ENCODE data around the gene PSMD8.

GRCh38 chr19:38425222-38425809 is 50.9 kb downstream of the PSMD8 start:
- TF ChIP-seq CTCF (IDR thresholded peaks at IDR 0.05 in 2 of 3, conservative IDR thresholded peaks at IDR 0.05 in 1 of 3; ENCODE audit: borderline replicate concordance in 1 of 3, insufficient read depth in 1 of 3, low read depth in 2 of 3, low read length in 2 of 3): no peak
- no peak for TF ChIP-seq EZH2phosphoT487 (IDR thresholded peaks at IDR 0.05; ENCODE audit: borderline replicate concordance)
- TF ChIP-seq POLR2AphosphoS5 (IDR thresholded peaks at IDR 0.05; ENCODE audit: low read depth, low read length): no peak
- no peak for TF ChIP-seq EZH2 (IDR thresholded peaks at IDR 0.05)
- TF ChIP-seq ZFX (IDR thresholded peaks at IDR 0.05): no peak
